Kidney (tissue), 14 donors: Measurements from ENCODE around the gene ANAPC2. TPM values are rescaled to one million over a fixed set of nuclear protein-coding genes. Genes with fewer than 3 reads are reported as not detected.
A peak's percentile ranks its signal among the peaks of the same experiment; 100 is the strongest.

Experiments
- DNase-seq, 5 donors: peaks; one replicate each; pipeline ENCODE4 v3.0.0-alpha.2; 2013 to 2020
- FAIRE-seq: peaks from 2 replicates; lab custom pipeline; 2012; peaks lifted over from hg19 to GRCh38; lab: Jason Lieb, UNC
- H3K27ac ChIP-seq, 2 donors: one replicate each; pipeline ENCODE4 v1.7.0; 2013; ENCODE audit warnings: low read depth in 2 of 2, low read length in 2 of 2, inconsistent platforms in 1 of 2
- H3K27me3 ChIP-seq: one replicate; pipeline ENCODE4 v1.7.1; 2013; ENCODE audit warnings: low read length, inconsistent platforms; ENCODE audit not compliant: control insufficient read depth, insufficient read depth
- H3K36me3 ChIP-seq, 3 donors: one replicate each; pipeline versions ENCODE4 v1.7.0 to v1.7.1; 2013; ENCODE audit warnings: low read length in 3 of 3, control low read depth in 1 of 3, inconsistent platforms in 1 of 3; ENCODE audit not compliant: insufficient read depth in 3 of 3, control insufficient read depth in 2 of 3
- H3K4me1 ChIP-seq, 3 donors: one replicate each; pipeline versions ENCODE4 v1.7.0 to v1.7.1; 2013; ENCODE audit warnings: low read length in 3 of 3, inconsistent platforms in 1 of 3, low read depth in 1 of 3; ENCODE audit not compliant: control insufficient read depth in 2 of 3, insufficient read depth in 2 of 3
- H3K4me3 ChIP-seq, 3 donors: one replicate each; pipeline versions ENCODE4 v1.7.0 to v1.8.1; 2013; ENCODE audit warnings: low read length in 3 of 3, control low read depth in 1 of 3, inconsistent platforms in 1 of 3
- H3K9ac ChIP-seq, 3 donors: one replicate each; pipeline versions ENCODE4 v1.7.0 to v1.7.1; 2013; ENCODE audit warnings: low read length in 3 of 3, control low read depth in 1 of 3, inconsistent platforms in 1 of 3
- H3K9me3 ChIP-seq, 3 donors: one replicate each; pipeline versions ENCODE4 v1.7.0 to v1.7.1; 2013; ENCODE audit warnings: low read length in 3 of 3, control low read depth in 1 of 3, inconsistent platforms in 1 of 3; ENCODE audit not compliant: control insufficient read depth in 2 of 3, insufficient read depth in 1 of 3
- CTCF ChIP-seq: IDR thresholded peaks from 3 replicates; pipeline ENCODE4 v1.5.1; 2012; ENCODE audit warnings: mild to moderate bottlenecking, moderate library complexity, borderline replicate concordance; ENCODE audit not compliant: insufficient read depth; ENCODE audit errors: extremely low read depth
- intact Hi-C: fragments of 100-400 bp; cut with DNase I; formaldehyde crosslinking; loops from one replicate; pipeline ENCODE4 v1.11.1; 2022
- polyA plus RNA-seq: library from polyadenylated mRNA; stranded (reverse); fragments of 350-450 nt; fragmentation: Illumina TruSeq; extraction: RNeasy Lipid Tissue Mini Kit (QIAGEN cat#74804); gene quantifications from one replicate; pipeline ENCODE4 v1.2.3, GENCODE V29; 2014; ENCODE audit warnings: low read depth, low replicate concordance; ENCODE audit not compliant: insufficient read depth
- total RNA-seq: library from RNA; stranded (reverse); fragmentation: NEBNext Ultra II Directional; extraction: Animal tissue kit (Norgen Biotek cat#: 25700); gene quantifications from one replicate; pipeline ENCODE4 v1.2.1, GENCODE V29; 2021
- donor health status: control.
- donor health status: control.
- donor health status: control.
- donor health status: control.
- donor health status: control.
- donor health status: DM: yes; HTN: yes; CAD: no.
- donor health status: Normal renal cell carcinoma (clear cell type).

ANAPC2 gene
- total and polyA plus RNA-seq, 2 donors from 2014 or later = 19.9 to 57.2 TPM

- no peak for FAIRE-seq
- no peaks in the 10 kb centered on the region for H3K27me3 ChIP-seq
- intact Hi-C loops = no loop called here
These were observed 40.9 kb upstream of the ANAPC2 start for GRCh38 chr9:137228968-137229896.

GRCh38 chr9:137228506-137228967 is 40.2 kb upstream of the ANAPC2 start:
- H3K9ac ChIP-seq = no peak overlapping the region
- H3K4me1 ChIP-seq = peaks cover 0 to 29% (median 18%) of the 10 kb centered on the region in 3 donors
- no peaks in the 10 kb centered on the region for H3K27me3 ChIP-seq
- FAIRE-seq (no peak), DNase-seq (peak in 1 of 5 donors; percentile 63)
- no peak for TF ChIP-seq CTCF
- no peak overlapping the region for H3K27ac ChIP-seq
- H3K4me3 ChIP-seq = no peak overlapping the region
- intact Hi-C loops = no loop called here
- H3K36me3 ChIP-seq = no peaks in the 10 kb centered on the region
- H3K9me3 ChIP-seq = no peaks in the 10 kb centered on the region

More at GRCh38 chr9:137228968-137229896, 40.9 kb upstream of the ANAPC2 start:
- no peak for TF ChIP-seq CTCF
- H3K4me1 ChIP-seq = peaks cover 0 to 26% (median 15%) of the 10 kb centered on the region in 3 donors
- DNase-seq = peak in 1 of 5 donors; percentile 59
- no peak overlapping the region for H3K4me3 ChIP-seq
- no peaks in the 10 kb centered on the region for H3K9me3 ChIP-seq
- peak overlapping the region in 1 of 2 donors; percentile 51 for H3K27ac ChIP-seq
- H3K36me3 ChIP-seq = no peaks in the 10 kb centered on the region
- no peak overlapping the region for H3K9ac ChIP-seq

- Histone ChIP-seq H3K9ac (no peak overlapping the region), H3K36me3 (no peaks in the 10 kb centered on the region), H3K4me1 (peaks cover 0 to 31% (median 18%) of the 10 kb centered on the region in 3 donors), H3K4me3 (no peak overlapping the region), H3K9me3 (no peaks in the 10 kb centered on the region), H3K27ac (no peak overlapping the region), H3K27me3 (no peaks in the 10 kb centered on the region)
- intact Hi-C loops = no loop called here
- no peak for FAIRE-seq
- DNase-seq = peak in 1 of 5 donors; percentile 71
- TF ChIP-seq CTCF = no peak
These were observed 39.6 kb upstream of the ANAPC2 start for GRCh38 chr9:137227853-137228505.
